Vagina (tissue), 2 donors: ENCODE measurements around the gene ARHGEF28.

Experiments used
- POLR2A ChIP-seq, 2 donors: fragments of 450-650 bp; IDR thresholded peaks; one replicate each; pipeline ENCODE4 v1.6.1; 2017; ENCODE audit warnings: antibody characterized with exemption in 2 of 2, mild to moderate bottlenecking in 2 of 2, moderate library complexity in 2 of 2
- TF ChIP-seq, protein P1 (sequence below), 3 experiments: fragments of 450-650 bp in 2 of 3; fragments of 200-600 bp in 1 of 3; sonication (generic) in 1 of 3; IDR thresholded peaks; one replicate each; pipeline ENCODE4 v1.5.1; 2017 to 2019; ENCODE audit warnings: antibody characterized with exemption in 3 of 3, mild to moderate bottlenecking in 2 of 3, moderate library complexity in 2 of 3

DNA sequence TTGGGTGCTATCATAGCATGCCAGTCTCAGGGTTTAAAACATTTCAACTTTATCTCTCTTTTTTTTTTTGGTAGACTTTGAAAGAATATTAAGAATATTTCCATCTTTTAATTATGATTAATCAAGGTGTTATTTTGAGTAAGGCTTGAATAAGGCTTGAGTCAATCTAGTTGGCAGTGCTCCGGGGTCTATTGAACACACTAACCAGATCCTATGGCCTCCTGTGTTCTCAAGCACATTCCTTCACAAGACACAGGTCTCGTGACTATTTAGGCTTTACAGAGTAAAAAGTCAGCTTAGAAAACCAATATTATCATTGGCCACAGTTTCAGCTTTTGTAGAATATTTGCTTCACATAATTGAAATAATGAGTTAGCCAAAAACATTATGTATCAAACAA is 151.2 kb downstream of the ARHGEF28 start:
- TF ChIP-seq, protein P1, sequence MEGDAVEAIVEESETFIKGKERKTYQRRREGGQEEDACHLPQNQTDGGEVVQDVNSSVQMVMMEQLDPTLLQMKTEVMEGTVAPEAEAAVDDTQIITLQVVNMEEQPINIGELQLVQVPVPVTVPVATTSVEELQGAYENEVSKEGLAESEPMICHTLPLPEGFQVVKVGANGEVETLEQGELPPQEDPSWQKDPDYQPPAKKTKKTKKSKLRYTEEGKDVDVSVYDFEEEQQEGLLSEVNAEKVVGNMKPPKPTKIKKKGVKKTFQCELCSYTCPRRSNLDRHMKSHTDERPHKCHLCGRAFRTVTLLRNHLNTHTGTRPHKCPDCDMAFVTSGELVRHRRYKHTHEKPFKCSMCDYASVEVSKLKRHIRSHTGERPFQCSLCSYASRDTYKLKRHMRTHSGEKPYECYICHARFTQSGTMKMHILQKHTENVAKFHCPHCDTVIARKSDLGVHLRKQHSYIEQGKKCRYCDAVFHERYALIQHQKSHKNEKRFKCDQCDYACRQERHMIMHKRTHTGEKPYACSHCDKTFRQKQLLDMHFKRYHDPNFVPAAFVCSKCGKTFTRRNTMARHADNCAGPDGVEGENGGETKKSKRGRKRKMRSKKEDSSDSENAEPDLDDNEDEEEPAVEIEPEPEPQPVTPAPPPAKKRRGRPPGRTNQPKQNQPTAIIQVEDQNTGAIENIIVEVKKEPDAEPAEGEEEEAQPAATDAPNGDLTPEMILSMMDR (IDR thresholded peaks at IDR 0.05), result no peak
- TF ChIP-seq POLR2A (IDR thresholded peaks at IDR 0.05), result no peak
